GM12873 (cell line): ENCODE measurements around the gene CFL1.

Experiments
- CTCF ChIP-seq: IDR thresholded peaks from 2 replicates; pipeline ENCODE4 v1.5.1; 2012; ENCODE audit warnings: low read depth, mild to moderate bottlenecking, moderate library complexity, low read length, control low read depth; ENCODE audit not compliant: insufficient read depth; ENCODE audit errors: missing control alignments

CFL1 gene

GRCh38 chr11:65898656-65899355 is 40.8 kb upstream of the CFL1 start:
- TF ChIP-seq CTCF = no peak

DNA sequence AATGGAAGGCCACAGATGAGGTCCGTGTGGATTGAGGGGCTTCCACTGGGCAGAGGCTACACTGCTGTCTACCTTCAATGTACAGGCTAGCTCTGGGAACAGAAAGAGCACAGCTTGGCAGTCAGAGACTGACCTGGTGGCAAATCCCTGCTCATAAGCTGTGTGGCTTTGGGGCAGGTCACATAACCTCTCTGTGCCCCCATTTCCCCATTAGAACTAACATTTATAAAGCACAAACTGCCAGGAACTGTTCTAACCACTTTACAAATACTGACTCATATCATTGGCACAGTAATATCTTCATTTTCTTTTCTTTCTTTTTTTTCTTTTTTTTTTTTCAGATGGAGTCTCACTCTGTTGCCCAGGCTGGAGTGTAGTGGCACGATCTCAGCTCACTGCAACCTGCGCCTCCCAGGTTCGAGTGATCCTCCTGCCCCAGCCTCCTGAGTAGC is 39.1 kb upstream of the CFL1 start:
- no peak for TF ChIP-seq CTCF

GRCh38 chr11:65896034-65896999 is 38.3 kb upstream of the CFL1 start:
- TF ChIP-seq CTCF = no peak

- no peak for TF ChIP-seq CTCF
Measured at GRCh38 chr11:65895482-65895981, 37.6 kb upstream of the CFL1 start.

- TF ChIP-seq CTCF = no peak
Measured at GRCh38 chr11:65894034-65894591, 36.1 kb upstream of the CFL1 start.

- no peak for TF ChIP-seq CTCF
Measured at GRCh38 chr11:65892661-65893317, 34.8 kb upstream of the CFL1 start.
